Measurements from ENCODE around the gene SPINK14.
A peak's percentile ranks its signal among the peaks of the same experiment; 100 is the strongest.

The SPINK14 gene

DNA sequence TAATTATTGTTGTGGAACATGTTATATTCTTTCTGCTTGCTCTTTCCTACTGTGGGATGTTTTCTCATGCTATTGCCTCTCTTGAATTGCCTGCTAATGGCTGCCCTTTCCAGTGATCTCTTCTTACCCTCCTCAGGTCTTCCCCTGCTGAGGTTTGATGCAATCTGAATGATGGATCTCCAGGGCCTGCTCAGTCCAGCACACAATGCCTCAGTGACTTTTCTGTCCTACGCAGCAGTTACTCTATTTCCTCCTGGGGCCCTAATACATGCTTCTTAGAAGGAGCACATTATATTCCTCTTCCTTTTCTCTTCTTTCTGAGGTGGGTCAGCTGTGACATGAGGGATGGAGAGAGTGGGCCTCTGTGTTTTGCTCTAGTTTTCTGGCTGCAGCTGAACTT is at the start of gene SPINK14:
SPINK14 (plus strand) TSS at position 301 of the 400 bp plus-strand sequence. CDS start 1,187 bp downstream, outside the sequence.
- TF ChIP-seq CTCF (IDR thresholded peaks at IDR 0.05; ENCODE audit: control insufficient read depth, extremely low read depth, insufficient read depth): no peak
- DNase-seq (ENCODE audit: low read depth): no peak

GRCh38 chr5:148120317-148120716 is 48.0 kb upstream of the SPINK14 start:
- no peak for DNase-seq (ENCODE audit: low read depth)
- TF ChIP-seq CTCF (IDR thresholded peaks at IDR 0.05; ENCODE audit: control insufficient read depth, extremely low read depth, insufficient read depth): no peak
- H3K4me3 ChIP-seq (ENCODE audit: low read depth, low read length): no peak overlapping the region

More for the DNA sequence above, at the start of gene SPINK14:
- H3K4me3 ChIP-seq (ENCODE audit: low read depth, low read length): no peak within 1 kb of the TSS

GRCh38 chr5:148125641-148126040 is 42.7 kb upstream of the SPINK14 start:
- TF ChIP-seq CTCF (IDR thresholded peaks at IDR 0.05; ENCODE audit: control insufficient read depth, extremely low read depth, insufficient read depth): no peak
- H3K4me3 ChIP-seq (ENCODE audit: low read depth, low read length): no peak overlapping the region
- DNase-seq (ENCODE audit: low read depth): no peak

GRCh38 chr5:148135091-148136048 is 33.0 kb upstream of the SPINK14 start:
- DNase-seq (ENCODE audit: low read depth): no peak
- H3K4me3 ChIP-seq (ENCODE audit: low read depth, low read length): no peak overlapping the region
- no peak for TF ChIP-seq CTCF (IDR thresholded peaks at IDR 0.05; ENCODE audit: control insufficient read depth, extremely low read depth, insufficient read depth)

GRCh38 chr5:148140846-148141245 is 27.5 kb upstream of the SPINK14 start:
- peak overlapping the region; percentile 22 for H3K4me3 ChIP-seq (ENCODE audit: low read depth, low read length)
- TF ChIP-seq CTCF (IDR thresholded peaks at IDR 0.05; ENCODE audit: control insufficient read depth, extremely low read depth, insufficient read depth): no peak
- DNase-seq (ENCODE audit: low read depth): peak; percentile 82

DNA sequence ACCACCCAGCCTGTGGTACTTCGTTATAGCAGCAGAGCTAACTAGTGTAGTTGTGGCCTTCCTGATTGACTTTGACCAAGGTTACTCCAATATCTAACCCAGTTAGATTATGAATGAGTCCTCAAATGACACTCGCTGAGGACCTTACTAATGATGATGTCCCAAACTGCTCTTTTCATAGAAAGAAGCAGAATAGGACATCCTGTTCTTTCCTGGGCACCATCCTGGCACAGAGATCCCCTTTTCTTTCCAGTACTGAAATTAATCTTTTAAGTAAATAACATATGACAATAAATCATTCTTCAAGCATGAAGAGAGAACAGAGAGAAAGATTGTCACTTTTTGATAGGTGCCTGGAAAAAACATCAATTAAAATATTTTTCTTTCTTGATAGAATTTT is 26.7 kb upstream of the SPINK14 start:
- peak; percentile 96 for DNase-seq (ENCODE audit: low read depth)
- TF ChIP-seq CTCF (IDR thresholded peaks at IDR 0.05; ENCODE audit: control insufficient read depth, extremely low read depth, insufficient read depth): no peak
- peak overlapping the region; percentile 22 for H3K4me3 ChIP-seq (ENCODE audit: low read depth, low read length)

All from LNCaP clone FGC (cell line).